ENCODE measurements around the gene HSPB7.

HSPB7 gene

GRCh38 chr1:15975805-15976680, 41.8 kb downstream of the HSPB7 start, which contains the start of gene ZBTB17:
Gene ZBTB17 (minus strand): TSS chr1:15976101. CDS start chr1:15948495, 27,606 bp downstream.
- TF ChIP-seq CTCF (IDR thresholded peaks at IDR 0.05; ENCODE audit: insufficient read depth, low read length, poor library complexity, severe bottlenecking): no peak
- peak within 1 kb of the TSS; percentile 67 for H3K27ac ChIP-seq (ENCODE audit: low read depth, low read length)
- peak within 1 kb of the TSS; percentile 71 for H3K9ac ChIP-seq (ENCODE audit: low read length)

GRCh38 chr1:15975358-15975804, 42.5 kb downstream of the HSPB7 start:
- TF ChIP-seq EZH2phosphoT487 (conservative IDR thresholded peaks at IDR 0.05; ENCODE audit: low read length) (no peak), CTCF (IDR thresholded peaks at IDR 0.05; ENCODE audit: insufficient read depth, low read length, poor library complexity, severe bottlenecking) (no peak)
- peak overlapping the region; percentile 71 for H3K9ac ChIP-seq (ENCODE audit: low read length)
- H3F3A ChIP-seq (ENCODE audit: insufficient read depth): peaks cover 6% of the 10 kb centered on the region
- H3K9me3 ChIP-seq (ENCODE audit: insufficient read depth, low read length): no peaks in the 10 kb centered on the region
- H3K79me2 ChIP-seq (ENCODE audit: insufficient read depth, low read length): peaks cover 40% of the 10 kb centered on the region
- H4K20me1 ChIP-seq (ENCODE audit: low read depth, low read length): no peaks in the 10 kb centered on the region
- H2AFZ ChIP-seq (ENCODE audit: low read depth, low read length, severe bottlenecking): peak overlapping the region; percentile 79
- peaks cover 16% of the 10 kb centered on the region for H3K36me3 ChIP-seq (ENCODE audit: low read length)
- peak overlapping the region; percentile 89 for H3K4me2 ChIP-seq (ENCODE audit: low read depth, low read length, poor library complexity, severe bottlenecking)
- peak overlapping the region; percentile 88 for H3K4me3 ChIP-seq (ENCODE audit: insufficient read depth, low read length, poor library complexity, severe bottlenecking)
- peak overlapping the region; percentile 67 for H3K27ac ChIP-seq (ENCODE audit: low read depth, low read length)
- no peaks in the 10 kb centered on the region for H3K9me2 ChIP-seq (replicated peaks; ENCODE audit: insufficient read depth, low read length)
- H3K27me3 ChIP-seq (ENCODE audit: low read length): no peaks in the 10 kb centered on the region

More at GRCh38 chr1:15975805-15976680, 41.8 kb downstream of the HSPB7 start, which contains the start of gene ZBTB17:
- peak within 1 kb of the TSS; percentile 89 for H3K4me2 ChIP-seq (ENCODE audit: low read depth, low read length, poor library complexity, severe bottlenecking)
- H4K20me1 ChIP-seq (ENCODE audit: low read depth, low read length): no peaks in the 10 kb centered on the region
- peaks cover 6% of the 10 kb centered on the region for H3F3A ChIP-seq (ENCODE audit: insufficient read depth)
- no peaks in the 10 kb centered on the region for H3K27me3 ChIP-seq (ENCODE audit: low read length)
- no peaks in the 10 kb centered on the region for H3K9me3 ChIP-seq (ENCODE audit: insufficient read depth, low read length)
- peak within 1 kb of the TSS; percentile 79 for H2AFZ ChIP-seq (ENCODE audit: low read depth, low read length, severe bottlenecking)
- peaks cover 16% of the 10 kb centered on the region for H3K36me3 ChIP-seq (ENCODE audit: low read length)
- peaks cover 40% of the 10 kb centered on the region for H3K79me2 ChIP-seq (ENCODE audit: insufficient read depth, low read length)
- H3K4me3 ChIP-seq (ENCODE audit: insufficient read depth, low read length, poor library complexity, severe bottlenecking): peak within 1 kb of the TSS; percentile 88
- H3K9me2 ChIP-seq (replicated peaks; ENCODE audit: insufficient read depth, low read length): no peaks in the 10 kb centered on the region

GRCh38 chr1:15974855-15975254, 43.0 kb downstream of the HSPB7 start:
- no peaks in the 10 kb centered on the region for H3K27me3 ChIP-seq (ENCODE audit: low read length)
- H3K9me3 ChIP-seq (ENCODE audit: insufficient read depth, low read length): no peaks in the 10 kb centered on the region
- H3K79me2 ChIP-seq (ENCODE audit: insufficient read depth, low read length): peaks cover 44% of the 10 kb centered on the region
- peak overlapping the region; percentile 71 for H3K9ac ChIP-seq (ENCODE audit: low read length)
- peaks cover 19% of the 10 kb centered on the region for H3K36me3 ChIP-seq (ENCODE audit: low read length)
- TF ChIP-seq EZH2phosphoT487 (conservative IDR thresholded peaks at IDR 0.05; ENCODE audit: low read length) (no peak), CTCF (IDR thresholded peaks at IDR 0.05; ENCODE audit: insufficient read depth, low read length, poor library complexity, severe bottlenecking) (no peak)
- H3K4me2 ChIP-seq (ENCODE audit: low read depth, low read length, poor library complexity, severe bottlenecking): peak overlapping the region; percentile 89
- H2AFZ ChIP-seq (ENCODE audit: low read depth, low read length, severe bottlenecking): peak overlapping the region; percentile 79
- peak overlapping the region; percentile 67 for H3K27ac ChIP-seq (ENCODE audit: low read depth, low read length)
- peaks cover 6% of the 10 kb centered on the region for H3F3A ChIP-seq (ENCODE audit: insufficient read depth)
- H3K9me2 ChIP-seq (replicated peaks; ENCODE audit: insufficient read depth, low read length): no peaks in the 10 kb centered on the region
- no peaks in the 10 kb centered on the region for H4K20me1 ChIP-seq (ENCODE audit: low read depth, low read length)
- H3K4me3 ChIP-seq (ENCODE audit: insufficient read depth, low read length, poor library complexity, severe bottlenecking): peak overlapping the region; percentile 88
